Measurements from ENCODE around the gene SIL1.
"Not testable (repeated sequence)": the region's sequence is repeated elsewhere in the genome, so short reads cannot be mapped to it uniquely, and the experiment has no call there.

The SIL1 gene

GRCh38 chr5:139016186-139016585 is 182.0 kb downstream of the SIL1 start:
- no peak for DNase-seq

GRCh38 chr5:139014726-139015125 is 183.4 kb downstream of the SIL1 start:
- DNase-seq, result no peak

- DNase-seq, result no peak
Observed at GRCh38 chr5:139012176-139012575, 186.0 kb downstream of the SIL1 start.

DNA sequence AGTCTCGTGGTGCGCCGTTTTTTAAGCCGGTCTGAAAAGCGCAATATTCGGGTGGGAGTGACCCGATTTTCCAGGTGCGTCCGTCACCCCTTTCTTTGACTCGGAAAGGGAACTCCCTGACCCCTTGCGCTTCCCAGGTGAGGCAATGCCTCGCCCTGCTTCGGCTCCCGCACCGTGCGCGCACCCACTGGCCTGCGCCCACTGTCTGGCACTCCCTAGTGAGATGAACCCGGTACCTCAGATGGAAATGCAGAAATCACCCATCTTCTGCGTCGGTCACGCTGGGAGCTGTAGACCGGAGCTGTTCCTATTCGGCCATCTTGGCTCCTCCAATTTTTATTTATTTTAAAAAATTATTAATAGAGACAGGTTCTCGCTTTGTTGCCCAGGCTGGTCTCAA is 187.0 kb downstream of the SIL1 start:
- DNase-seq, result not testable (repeated sequence)

DNA sequence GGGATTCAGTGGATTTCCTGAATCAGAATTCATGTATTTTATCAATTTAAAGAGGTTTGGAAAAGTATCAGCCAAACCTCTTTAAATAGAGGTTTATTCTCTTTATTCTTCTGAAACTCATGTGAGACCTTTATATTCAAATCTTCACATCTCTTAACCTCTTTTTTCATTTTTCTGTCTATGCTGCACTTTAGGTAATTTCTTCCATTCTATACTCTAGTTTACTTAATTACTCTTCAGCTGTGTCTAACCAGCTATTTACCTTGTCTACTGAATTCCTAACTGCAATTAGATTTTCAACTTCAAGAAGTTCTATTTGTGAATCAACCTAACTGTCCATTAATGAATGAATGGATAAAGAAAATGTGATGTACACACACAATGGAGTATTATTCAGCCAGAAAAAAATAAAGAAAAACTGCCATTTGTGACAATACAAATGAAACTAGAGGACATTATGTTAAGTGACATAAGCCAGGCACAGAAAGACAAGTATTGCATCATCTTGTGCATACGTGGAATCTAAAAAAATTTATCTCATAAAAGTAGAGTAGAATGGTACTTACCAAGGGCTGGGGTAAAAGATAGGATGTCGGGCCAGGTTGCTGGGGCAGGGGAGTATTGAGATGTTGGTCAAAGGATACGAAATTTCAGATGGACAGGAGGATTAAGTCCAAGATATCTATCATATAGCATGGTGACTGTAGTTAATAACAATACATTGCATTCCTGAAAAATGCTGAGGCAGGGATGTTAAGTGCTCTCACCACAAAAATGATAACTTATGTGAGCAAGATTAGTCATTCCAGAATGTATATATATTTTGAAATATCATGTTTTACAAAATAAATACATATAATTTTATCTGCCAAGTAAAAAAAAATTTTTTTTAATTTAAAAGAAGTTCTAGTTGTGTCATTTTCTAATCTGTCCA is 193.5 kb downstream of the SIL1 start:
- DNase-seq, result no peak

GRCh38 chr5:138999674-139000073 is 198.5 kb downstream of the SIL1 start:
- DNase-seq, result no peak

- no peak for DNase-seq
Observed at GRCh38 chr5:138998521-138998920, 199.6 kb downstream of the SIL1 start.

DNA sequence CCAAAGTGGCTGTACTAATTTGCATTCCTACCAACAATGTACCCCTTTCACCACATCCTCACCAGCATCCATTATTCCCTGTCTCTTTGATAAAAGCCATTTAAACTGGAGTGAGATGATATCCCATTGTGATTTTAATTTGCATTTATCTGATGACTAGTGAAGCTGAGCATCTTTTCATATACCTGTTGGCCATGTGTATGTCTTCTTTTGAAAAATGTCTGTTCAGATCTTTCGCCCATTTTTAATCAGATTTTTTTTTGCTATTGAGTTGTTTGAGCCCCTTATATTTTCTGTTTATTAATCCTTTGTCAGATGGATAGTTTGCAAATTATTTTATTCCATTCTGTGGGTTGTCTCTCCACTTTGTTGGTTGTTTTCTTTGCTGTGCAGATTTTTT is 202.0 kb downstream of the SIL1 start:
- DNase-seq, result no peak

DNA sequence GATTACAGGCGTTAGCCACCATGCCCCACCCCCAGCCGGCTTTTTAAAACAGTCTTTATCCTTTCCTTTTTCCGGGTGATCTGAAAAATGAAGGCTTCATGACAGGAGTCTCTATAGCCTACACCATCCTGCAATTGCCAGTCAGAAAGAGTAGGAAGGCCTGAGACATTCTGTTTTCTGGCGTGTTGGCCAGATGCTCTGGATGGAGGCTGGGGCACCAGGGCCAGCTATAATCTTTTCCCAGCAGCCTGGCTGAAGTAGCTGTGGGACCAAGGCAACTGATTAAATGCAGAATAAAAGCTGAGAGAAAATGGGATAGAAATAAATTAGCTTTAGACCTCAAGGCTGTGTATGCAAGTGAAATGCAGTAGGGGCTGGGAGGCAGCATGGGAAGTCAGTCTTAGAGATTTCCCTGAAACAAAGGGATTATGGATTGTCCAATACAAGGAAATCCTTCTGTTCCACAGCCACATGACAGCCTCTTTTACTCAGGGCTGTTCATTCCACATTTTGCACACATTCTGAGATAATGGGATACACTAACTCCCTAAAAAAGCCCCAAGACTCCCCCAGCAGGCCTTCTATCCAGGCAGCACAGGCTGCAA is 207.1 kb downstream of the SIL1 start:
- DNase-seq, result no peak

GRCh38 chr5:138989720-138990119 is 208.4 kb downstream of the SIL1 start:
- peak; percentile 51 for DNase-seq

DNA sequence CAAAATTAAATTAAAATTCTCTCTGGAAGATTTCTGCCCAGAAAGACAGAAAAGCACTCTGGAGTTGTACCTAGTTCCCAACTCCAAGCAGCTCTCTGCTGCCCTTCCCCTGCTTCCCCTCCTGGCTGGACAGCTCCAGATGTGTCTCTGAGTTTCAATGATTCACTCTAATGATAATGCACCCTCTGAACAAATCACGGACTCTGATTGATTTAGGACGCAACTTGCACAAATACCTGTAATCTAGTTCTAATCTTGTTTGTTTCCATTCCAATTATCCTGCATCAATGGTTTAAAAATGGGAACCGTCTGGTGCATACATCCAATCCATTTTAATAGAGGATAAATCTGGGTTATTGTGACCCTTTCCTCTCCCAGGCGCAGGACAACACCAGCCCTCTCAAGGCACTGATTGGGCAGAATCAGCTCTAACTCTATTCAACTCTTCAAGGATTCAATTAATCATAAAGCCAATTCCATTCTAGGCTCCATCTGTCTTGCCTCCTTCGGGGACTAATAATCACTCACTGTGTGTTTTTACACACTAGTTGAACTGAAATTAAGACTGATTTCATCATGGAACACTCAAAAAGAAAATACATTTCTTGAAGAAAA is 211.9 kb downstream of the SIL1 start:
- DNase-seq, result peak; percentile 35

DNA sequence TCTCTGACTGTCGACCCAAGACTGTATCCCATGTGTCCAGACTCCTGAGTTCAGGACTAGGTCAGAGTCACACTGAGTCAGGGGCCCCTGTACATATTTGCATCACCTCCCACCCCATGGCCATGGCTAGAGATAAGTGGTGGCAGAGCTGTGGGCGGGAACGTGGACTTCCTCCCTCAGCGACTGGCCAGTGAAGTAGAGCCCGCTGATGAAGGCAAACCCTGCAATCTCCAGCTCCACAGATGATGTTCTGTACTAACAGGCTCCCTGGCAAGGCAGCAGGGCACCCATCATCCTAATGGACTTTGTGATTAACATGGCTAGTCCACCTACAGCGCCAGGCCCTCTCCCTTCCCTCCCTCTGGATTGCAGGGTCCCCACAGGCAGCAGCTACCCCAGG is 212.5 kb downstream of the SIL1 start:
- peak; percentile 36 for DNase-seq

DNA sequence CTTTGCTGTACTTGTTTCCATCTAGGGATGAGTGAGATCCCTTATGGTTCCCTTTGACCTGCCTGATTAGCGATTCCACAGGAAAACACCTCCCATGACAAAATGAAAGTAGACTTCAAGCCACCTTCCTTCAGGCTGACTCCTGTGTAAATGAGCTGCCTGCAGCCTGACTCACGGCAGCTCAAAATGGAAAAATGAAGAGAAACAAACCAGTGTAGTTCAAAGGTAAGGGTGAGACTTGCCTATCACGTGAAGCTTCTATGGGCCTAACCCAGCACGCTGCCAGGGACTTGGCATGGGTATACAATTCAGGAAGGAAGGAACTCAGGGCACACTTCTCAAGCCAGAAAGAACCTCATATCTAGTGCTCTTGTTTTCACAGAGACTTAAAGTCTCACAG is 212.9 kb downstream of the SIL1 start:
- peak; percentile 46 for DNase-seq

DNA sequence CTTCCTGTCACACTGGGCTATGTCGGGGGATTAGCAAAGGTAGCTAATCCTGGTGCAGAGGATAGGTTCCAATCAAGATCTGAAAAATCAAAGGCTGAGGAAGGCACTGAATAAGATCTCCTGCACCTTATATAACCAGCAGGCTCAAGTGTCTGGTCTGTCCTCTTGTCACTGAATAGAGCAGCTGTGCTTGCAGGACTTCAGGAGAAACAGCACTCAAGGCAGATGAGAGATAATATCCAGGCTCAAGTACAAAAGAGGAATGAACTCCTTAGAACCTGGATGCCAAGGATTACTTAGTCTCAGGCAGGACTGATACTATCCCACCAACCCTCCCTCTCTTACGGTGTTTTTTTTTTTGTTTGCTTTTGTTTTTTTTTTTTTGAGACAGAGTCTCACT is 214.2 kb downstream of the SIL1 start:
- DNase-seq, result no peak

- peak; percentile 35 for DNase-seq
Observed at GRCh38 chr5:138981586-138981985, 216.6 kb downstream of the SIL1 start.

GRCh38 chr5:138981131-138981530 is 217.0 kb downstream of the SIL1 start:
- DNase-seq, result peak; percentile 71

- DNase-seq, result peak; percentile 27
Observed at GRCh38 chr5:138980441-138980840, 217.7 kb downstream of the SIL1 start.

- DNase-seq, result peak; percentile 17
Observed at GRCh38 chr5:138979684-138980280, 218.4 kb downstream of the SIL1 start.

DNA sequence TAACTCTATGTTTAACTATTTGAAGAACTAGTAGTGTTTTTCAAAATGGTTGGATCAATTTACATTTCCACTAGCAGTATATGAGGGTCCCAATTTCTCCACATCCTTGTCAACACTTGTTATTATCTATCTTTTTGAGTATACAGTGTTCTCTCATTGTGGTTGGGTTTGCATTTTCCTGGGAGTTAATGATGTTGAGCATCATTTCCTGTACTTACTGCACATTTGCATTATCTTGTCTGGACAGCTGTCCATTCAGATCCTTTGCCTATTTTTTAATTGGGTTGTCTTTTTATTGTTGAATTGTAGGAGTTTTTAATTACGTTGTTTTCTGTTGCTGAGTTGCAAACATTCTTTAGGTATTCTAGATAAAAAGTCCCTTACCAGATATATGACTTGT is 219.6 kb downstream of the SIL1 start:
- DNase-seq, result no peak

- peak; percentile 23 for DNase-seq
Observed at GRCh38 chr5:138978080-138978479, 220.1 kb downstream of the SIL1 start.

- DNase-seq, result peak; percentile 47
Observed at GRCh38 chr5:138975098-138975847, 222.9 kb downstream of the SIL1 start.

- DNase-seq, result peak; percentile 58
Observed at GRCh38 chr5:138974227-138975063, 223.7 kb downstream of the SIL1 start.

Data from islet precursor cell (in vitro differentiated cells).